H1 (cell line): ENCODE data around the gene BPGM. TPM values are rescaled to one million over a fixed set of nuclear protein-coding genes. Genes with fewer than 3 reads are reported as not detected.

ENCODE experiments used
- CTCF ChIA-PET: fragments of 300-600 bp; sonication (Branson Sonifier 250); formaldehyde crosslinking; loops from one replicate; lab custom pipeline; 2021; ENCODE audit not compliant: partially characterized antibody; lab: Charles Lee
- POLR2A ChIA-PET: fragments of 300-600 bp; sonication (Branson Sonifier 250); formaldehyde crosslinking; loops from one replicate; lab custom pipeline; 2021; ENCODE audit warnings: inconsistent platforms; ENCODE audit not compliant: partially characterized antibody; lab: Charles Lee
- DNase-seq, 2 experiments: peaks; one replicate each; pipeline versions ENCODE4 v3.0.0 to v3.0.0-alpha.2; 2010 to 2022; ENCODE audit warnings: low spot score in 2 of 2, low read depth in 1 of 2, mixed read lengths in 1 of 2
- FAIRE-seq: peaks from 2 replicates; lab custom pipeline; 2011; peaks lifted over from hg19 to GRCh38; lab: Jason Lieb, UNC
- H2AFZ ChIP-seq: 2 replicates; pipeline ENCODE4 v1.8.1; 2012; ENCODE audit warnings: low read length, inconsistent platforms
- H2AK5ac ChIP-seq: 2 replicates; pipeline ENCODE4 v1.6.1; 2013; ENCODE audit warnings: low read depth, low read length
- H2BK120ac ChIP-seq: replicated peaks from 2 replicates; pipeline ENCODE3; 2013; ENCODE audit warnings: low read depth, low read length, inconsistent platforms
- H2BK12ac ChIP-seq: 2 replicates; pipeline ENCODE4 v1.6.1; 2013; ENCODE audit warnings: low read depth, low read length
- H2BK15ac ChIP-seq: 2 replicates; pipeline ENCODE4 v1.6.1; 2013; ENCODE audit warnings: low read length
- H2BK20ac ChIP-seq: 2 replicates; pipeline ENCODE4 v1.6.1; 2013; ENCODE audit warnings: low read length
- H2BK5ac ChIP-seq: 2 replicates; pipeline ENCODE4 v1.6.1; 2013; ENCODE audit warnings: low read depth, low read length
- H3K14ac ChIP-seq: 2 replicates; pipeline ENCODE4 v1.6.1; 2013; ENCODE audit warnings: inconsistent platforms; ENCODE audit not compliant: insufficient read length
- H3K18ac ChIP-seq: 2 replicates; pipeline ENCODE4 v1.6.1; 2013; ENCODE audit warnings: low read length; ENCODE audit errors: extremely low read depth
- H3K23ac ChIP-seq: 2 replicates; pipeline ENCODE4 v1.6.1; 2013; ENCODE audit warnings: inconsistent platforms; ENCODE audit not compliant: insufficient read length
- H3K23me2 ChIP-seq: 2 replicates; pipeline ENCODE4 v1.6.1; 2013; ENCODE audit warnings: low read depth, low read length
- H3K27ac ChIP-seq: 2 replicates; pipeline ENCODE4 v1.6.1; 2011; ENCODE audit warnings: low read depth, low read length, inconsistent platforms
- H3K27me3 ChIP-seq, 4 experiments: replicated peaks in 1 of 4; 1 replicate in 1 of 4; 2 replicates in 3 of 4; pipeline versions ENCODE4 v1.6.1 to v1.8.1; 2011 to 2013; ENCODE audit warnings: low read length in 3 of 4, mild to moderate bottlenecking in 3 of 4, inconsistent platforms in 2 of 4, mixed read lengths in 2 of 4, moderate library complexity in 1 of 4; ENCODE audit not compliant: control insufficient read depth in 3 of 4, insufficient read depth in 3 of 4; ENCODE audit errors: extremely low read depth in 1 of 4
- H3K36me3 ChIP-seq, 4 experiments: 2 replicates each; pipeline versions ENCODE4 v1.6.1 to v1.8.1; 2011 to 2013; ENCODE audit warnings: mild to moderate bottlenecking in 4 of 4, low read length in 3 of 4, moderate library complexity in 2 of 4, control low read depth in 1 of 4, inconsistent platforms in 1 of 4; ENCODE audit not compliant: insufficient read depth in 4 of 4, control insufficient read depth in 2 of 4
- H3K4ac ChIP-seq: replicated peaks from 2 replicates; pipeline ENCODE3; 2013; ENCODE audit warnings: low read length, low read depth, mixed read lengths, inconsistent platforms; ENCODE audit not compliant: insufficient read length
- H3K4me1 ChIP-seq, 4 experiments: replicated peaks in 1 of 4; 1 replicate in 1 of 4; 2 replicates in 3 of 4; pipeline versions ENCODE4 v1.6.1 to v1.8.1; 2011 to 2013; ENCODE audit warnings: low read length in 3 of 4, inconsistent platforms in 2 of 4, mixed read lengths in 1 of 4; ENCODE audit not compliant: insufficient read depth in 4 of 4, control insufficient read depth in 3 of 4
- H3K4me2 ChIP-seq, 2 experiments: 2 replicates each; pipeline versions ENCODE4 v1.6.1 to v1.8.1; 2011 to 2013; ENCODE audit warnings: low read depth in 2 of 2, low read length in 2 of 2, control low read depth in 1 of 2, inconsistent platforms in 1 of 2, mild to moderate bottlenecking in 1 of 2; ENCODE audit not compliant: insufficient read depth in 1 of 2
- H3K4me3 ChIP-seq, 4 experiments: fragments of 200-600, 300-600 bp in 1 of 4; sonication (generic), shearing (Covaris generic), sonication (Bioruptor Twin) in 1 of 4; 2 replicates each; pipeline versions ENCODE4 v1.5.1 to v1.8.1; 2011 to 2016; ENCODE audit warnings: low read length in 4 of 4, low read depth in 3 of 4, control low read depth in 2 of 4, inconsistent platforms in 2 of 4, mild to moderate bottlenecking in 2 of 4, mixed read lengths in 1 of 4, moderate library complexity in 1 of 4; ENCODE audit not compliant: insufficient read depth in 2 of 4; ENCODE audit errors: extremely low read depth in 1 of 4
- H3K56ac ChIP-seq: replicated peaks from 2 replicates; pipeline ENCODE3; 2013; ENCODE audit warnings: low read depth, mild to moderate bottlenecking, mixed read lengths, low read length, inconsistent platforms; ENCODE audit not compliant: insufficient read length
- H3K79me1 ChIP-seq: 2 replicates; pipeline ENCODE4 v1.6.1; 2013; ENCODE audit warnings: low read depth, low read length, control low read depth
- H3K79me2 ChIP-seq, 2 experiments: 2 replicates each; pipeline versions ENCODE4 v1.6.1 to v1.8.1; 2012 to 2013; ENCODE audit warnings: low read length in 2 of 2, mild to moderate bottlenecking in 2 of 2, inconsistent platforms in 1 of 2; ENCODE audit not compliant: insufficient read depth in 2 of 2, control insufficient read depth in 1 of 2
- H3K9ac ChIP-seq, 4 experiments: replicated peaks in 1 of 4; 1 replicate in 1 of 4; 2 replicates in 3 of 4; pipeline versions ENCODE4 v1.6.1 to v1.8.1; 2011 to 2013; ENCODE audit warnings: low read depth in 3 of 4, low read length in 3 of 4, control low read depth in 2 of 4, mild to moderate bottlenecking in 2 of 4, moderate library complexity in 2 of 4, inconsistent platforms in 1 of 4; ENCODE audit errors: extremely low read depth in 1 of 4
- H3K9me3 ChIP-seq, 2 experiments: 2 replicates each; pipeline versions ENCODE4 v1.6.1 to v1.8.1; 2012 to 2013; ENCODE audit warnings: mild to moderate bottlenecking in 2 of 2, moderate library complexity in 2 of 2, control low read depth in 1 of 2, inconsistent platforms in 1 of 2, low read depth in 1 of 2, low read length in 1 of 2, mixed read lengths in 1 of 2; ENCODE audit not compliant: insufficient read depth in 2 of 2
- H4K20me1 ChIP-seq, 2 experiments: replicated peaks in 1 of 2; 2 replicates each; pipeline versions ENCODE3 to v1.8.1; 2011 to 2013; ENCODE audit warnings: inconsistent platforms in 2 of 2, low read length in 2 of 2, mild to moderate bottlenecking in 1 of 2; ENCODE audit not compliant: insufficient read depth in 2 of 2, control insufficient read depth in 1 of 2
- H4K5ac ChIP-seq: 2 replicates; pipeline ENCODE4 v1.6.1; 2013; ENCODE audit warnings: low read length, low read depth, mixed read lengths, inconsistent platforms; ENCODE audit not compliant: insufficient read length
- H4K8ac ChIP-seq: 2 replicates; pipeline ENCODE4 v1.8.0; 2013; ENCODE audit warnings: mild to moderate bottlenecking, moderate library complexity, low read length, inconsistent platforms; ENCODE audit not compliant: insufficient read depth; ENCODE audit errors: extremely low read depth
- H4K91ac ChIP-seq: replicated peaks from 2 replicates; pipeline ENCODE3; 2013; ENCODE audit warnings: low read length, mixed read lengths, inconsistent platforms; ENCODE audit not compliant: insufficient read length
- BACH1 ChIP-seq: IDR thresholded peaks from 2 replicates; pipeline ENCODE4 v1.6.1; 2012; ENCODE audit warnings: low read length, improper control_type of control experiment
- BRCA1 ChIP-seq: IDR thresholded peaks from 2 replicates; pipeline ENCODE4 v1.6.1; 2012; ENCODE audit warnings: low read depth, low read length, improper control_type of control experiment
- CBX5 ChIP-seq: fragments of 300-800, 300-1000 bp; sonication (generic); IDR thresholded peaks from 2 replicates; pipeline ENCODE4 v1.7.1; 2016; ENCODE audit warnings: antibody characterized with exemption, low read length, low read depth
- CTBP2 ChIP-seq: IDR thresholded peaks from 2 replicates; pipeline ENCODE4 v1.7.0; 2011; ENCODE audit warnings: borderline replicate concordance, mild to moderate bottlenecking, moderate library complexity, mixed read lengths, low read length; ENCODE audit not compliant: insufficient read depth, insufficient read length
- FOSL1 ChIP-seq: IDR thresholded peaks from 2 replicates; pipeline ENCODE4 v1.6.1; 2011; ENCODE audit warnings: mild to moderate bottlenecking, low read depth, low read length, moderate library complexity; ENCODE audit not compliant: insufficient read depth
- KDM4A ChIP-seq: IDR thresholded peaks from one replicate; pipeline ENCODE4 v1.7.1; 2012; ENCODE audit warnings: low read depth, mild to moderate bottlenecking, moderate library complexity, low read length, inconsistent platforms; ENCODE audit not compliant: severe bottlenecking
- NRF1 ChIP-seq: IDR thresholded peaks from 2 replicates; pipeline ENCODE4 v1.6.1; 2011; ENCODE audit warnings: mild to moderate bottlenecking, low read depth, low read length, improper control_type of control experiment
- PHF8 ChIP-seq: fragments of 200-600 bp; sonication (generic); conservative IDR thresholded peaks from 2 replicates; pipeline ENCODE4 v1.7.1; 2012; ENCODE audit warnings: low read depth, mild to moderate bottlenecking, inconsistent platforms, low read length, moderate library complexity
- POLR2A ChIP-seq, 2 experiments: IDR thresholded peaks; 1 replicate in 1 of 2; 2 replicates in 1 of 2; pipeline ENCODE4 v1.6.1; 2011; ENCODE audit warnings: low read depth in 2 of 2, low read length in 2 of 2, mild to moderate bottlenecking in 2 of 2; ENCODE audit errors: control extremely low read depth in 1 of 2
- RNF2 ChIP-seq: fragments of 200-900, 300-1000 bp; sonication (generic); IDR thresholded peaks from 2 replicates; pipeline ENCODE4 v1.7.1; 2016; ENCODE audit warnings: borderline replicate concordance, low read depth, mild to moderate bottlenecking, antibody characterized with exemption, low read length; ENCODE audit not compliant: poor library complexity, severe bottlenecking; ENCODE audit errors: missing control alignments
- SIRT6 ChIP-seq: IDR thresholded peaks from one replicate; pipeline ENCODE4 v1.7.1; 2012; ENCODE audit warnings: low read length, inconsistent platforms
- SP4 ChIP-seq: IDR thresholded peaks from 2 replicates; pipeline ENCODE4 v1.6.1; 2012; ENCODE audit warnings: low read length, inconsistent platforms
- SUZ12 ChIP-seq: fragments of 200-600 bp; sonication (generic); IDR thresholded peaks from 2 replicates; pipeline ENCODE4 v1.6.1; 2012; ENCODE audit warnings: mild to moderate bottlenecking, inconsistent platforms, low read length, moderate library complexity, mixed read lengths
- TBP ChIP-seq: IDR thresholded peaks from 2 replicates; pipeline ENCODE4 v1.6.1; 2011; ENCODE audit warnings: low read depth, low read length, improper control_type of control experiment
- TEAD4 ChIP-seq: IDR thresholded peaks from 2 replicates; pipeline ENCODE4 v1.6.1; 2012; ENCODE audit warnings: low read depth, low read length, inconsistent platforms, mixed read lengths
- WGBS, 2 experiments: shearing (Covaris generic) in 1 of 2; methylation state at CpG; one replicate each; pipeline versions ENCODE4 v1.1.6 to v1.1.7; 2013 to 2015; ENCODE audit warnings: low lambda C conversion rate in 2 of 2, mixed read lengths in 2 of 2, inconsistent platforms in 1 of 2, low coverage in 1 of 2, missing lambda C conversion rate in 1 of 2; ENCODE audit not compliant: insufficient replicate concordance in 2 of 2, insufficient coverage in 1 of 2, insufficient read length in 1 of 2; ENCODE audit errors: extremely low coverage in 1 of 2, missing lambda C conversion rate in 1 of 2; 5-methylcytosine and 5-hydroxymethylcytosine counted together
- polyA plus RNA-seq, 7 experiments: library from polyadenylated mRNA; depleted of rRNA in 3 of 7; stranded (reverse) in 5 of 7; unstranded in 2 of 7; fragments of >200 nt in 5 of 7; fragments of 200-250 nt in 2 of 7; gene quantifications; 1 replicate in 5 of 7; 2 replicates in 1 of 7; 4 replicates in 1 of 7; pipeline versions ENCODE4 v1.2.1 to v1.2.3, GENCODE V29; 2011 to 2013; ENCODE audit warnings: missing spikeins in 2 of 7, mixed read lengths in 2 of 7
- total RNA-seq: library from RNA; stranded (reverse); fragmentation: NEBNext Ultra II Directional; extraction: Animal tissue kit (Norgen Biotek cat#: 25700); gene quantifications from 2 replicates; pipeline ENCODE4 v1.2.1, GENCODE V29; 2021

BPGM gene
- total and polyA plus RNA-seq, 2 of the 8 experiments (the other 6 are each of a cell fraction or from before 2014, with no cell fraction given), result 9.7 to 15.3 TPM

- Histone ChIP-seq H4K8ac (no peak overlapping the region), H3K14ac (no peak overlapping the region), H3K23me2 (no peaks in the 10 kb centered on the region), H2AK5ac (no peak overlapping the region), H3K4ac (no peak overlapping the region), H3K4me1 (no peaks in the 10 kb centered on the region), H4K91ac (no peak overlapping the region), H2AFZ (no peak overlapping the region), H3K27me3 (no peaks in the 10 kb centered on the region; a peak in 1 of 7 replicates), H2BK5ac (no peak overlapping the region), H4K5ac (no peak overlapping the region), H4K20me1 (no peaks in the 10 kb centered on the region), H3K27ac (no peak overlapping the region), H3K36me3 (no peaks in the 10 kb centered on the region), H2BK120ac (no peak overlapping the region), H3K4me3 (no peak overlapping the region), H3K18ac (no peak overlapping the region), H3K79me1 (no peaks in the 10 kb centered on the region), H2BK20ac (no peak overlapping the region), H3K9me3 (no peaks in the 10 kb centered on the region), H3K4me2 (no peak overlapping the region), H3K9ac (no peak overlapping the region), H2BK15ac (no peak overlapping the region), H3K79me2 (no peaks in the 10 kb centered on the region), H3K23ac (no peak overlapping the region), H2BK12ac (no peak overlapping the region), H3K56ac (no peak overlapping the region)
- no peak for DNase-seq
- 94% methylated on average over 2 of the region's 2 CpGs; no CpG with 5 or more reads in 1 of the 2 experiments for WGBS, 2 experiments
- CTCF ChIA-PET, result interaction anchor here (0.8 to 10.0 kb wide), 12 partner anchors 9 to 350 kb away, joined by 3 to 108 read pairs (median 4); partner anchors contain the start of genes AGBL3 and BPGM
- no peak for FAIRE-seq
- POLR2A ChIA-PET, result interaction anchor here (1.0 to 2.8 kb wide), 2 partner anchors 10 to 46 kb away, joined by 3 to 16 read pairs; partner anchors contain the start of gene BPGM
- TF ChIP-seq KDM4A, result no peak
- no peak for TF ChIP-seq NRF1
- no peak for TF ChIP-seq CBX5
- no peak for TF ChIP-seq TEAD4
- no peak for TF ChIP-seq SP4
- TF ChIP-seq BACH1, result no peak
- no peak for TF ChIP-seq FOSL1
- no peak for TF ChIP-seq BRCA1
- TF ChIP-seq POLR2A (IDR thresholded peaks at IDR 0.05; ENCODE audit: control extremely low read depth in 1 of 2, low read depth in 2 of 2, low read length in 2 of 2), result no peak
- TF ChIP-seq RNF2, result no peak
- TF ChIP-seq PHF8, result no peak
- no peak for TF ChIP-seq SUZ12
- no peak for TF ChIP-seq SIRT6
- no peak for TF ChIP-seq TBP
- no peak for TF ChIP-seq CTBP2
Measured at GRCh38 chr7:134636008-134636449, 10.6 kb upstream of the BPGM start.
